Activated effector memory CD4-positive, alpha-beta T cell treated with Interleukin-2 at 50 U/mL for 16 hours (primary cell): ENCODE results near the gene ARFGAP1.
"Not testable (repeated sequence)": the region's sequence is repeated elsewhere in the genome, so short reads cannot be mapped to it uniquely, and the experiment has no call there.

ENCODE experiments used
- DNase-seq: peaks from one replicate; pipeline ENCODE4 v3.0.0-alpha.2; 2020

Gene ARFGAP1

GRCh38 chr20:63241272-63241671 is 31.3 kb upstream of the ARFGAP1 start:
- DNase-seq: no peak

GRCh38 chr20:63242736-63243135 is 29.9 kb upstream of the ARFGAP1 start:
- no peak for DNase-seq

GRCh38 chr20:63243604-63244247 is 28.9 kb upstream of the ARFGAP1 start:
- DNase-seq: no peak

- DNase-seq: no peak
These were observed 28.1 kb upstream of the ARFGAP1 start for GRCh38 chr20:63244468-63244867.

GRCh38 chr20:63246490-63247288 is 25.9 kb upstream of the ARFGAP1 start:
- DNase-seq: no peak

GRCh38 chr20:63247671-63248228 is 24.9 kb upstream of the ARFGAP1 start:
- no peak for DNase-seq

GRCh38 chr20:63248835-63249591 is 23.6 kb upstream of the ARFGAP1 start:
- no peak for DNase-seq

GRCh38 chr20:63249891-63250290 is 22.7 kb upstream of the ARFGAP1 start:
- DNase-seq: no peak

GRCh38 chr20:63251350-63251749 is 21.3 kb upstream of the ARFGAP1 start:
- not testable (repeated sequence) for DNase-seq

- no peak for DNase-seq
These were observed 20.3 kb upstream of the ARFGAP1 start for GRCh38 chr20:63252284-63252711.

GRCh38 chr20:63253065-63253437 is 19.6 kb upstream of the ARFGAP1 start:
- DNase-seq: no peak

GRCh38 chr20:63253438-63254231 is 19.0 kb upstream of the ARFGAP1 start:
- no peak for DNase-seq

- DNase-seq: no peak
These were observed 18.4 kb upstream of the ARFGAP1 start, which contains the start of gene NKAIN4 for GRCh38 chr20:63254232-63254605. Gene NKAIN4, minus strand, starts transcription at chr20:63254463. Its CDS starts 13 bp downstream, at chr20:63254450.

GRCh38 chr20:63254606-63255384 is 17.8 kb upstream of the ARFGAP1 start:
- no peak for DNase-seq

GRCh38 chr20:63255931-63256704 is 16.5 kb upstream of the ARFGAP1 start:
- DNase-seq: no peak

GRCh38 chr20:63256954-63257353 is 15.7 kb upstream of the ARFGAP1 start:
- DNase-seq: no peak

GRCh38 chr20:63257629-63258028 is 15.0 kb upstream of the ARFGAP1 start:
- DNase-seq: no peak

GRCh38 chr20:63258781-63259180 is 13.8 kb upstream of the ARFGAP1 start:
- no peak for DNase-seq

GRCh38 chr20:63259734-63260460 is 12.7 kb upstream of the ARFGAP1 start:
- DNase-seq: no peak

GRCh38 chr20:63260521-63260920 is 12.1 kb upstream of the ARFGAP1 start:
- no peak for DNase-seq
